PFSK-1 (cell line): Measurements from ENCODE around the gene CCDC88C.

Experiments used
- FOXP2 ChIP-seq: optimal IDR thresholded peaks from 2 replicates; pipeline ENCODE3; 2011; ENCODE audit warnings: borderline replicate concordance, control low read depth, inconsistent platforms; ENCODE audit not compliant: insufficient read depth; ENCODE audit errors: extremely low read length, extremely low read depth
- POLR2AphosphoS5 ChIP-seq: IDR thresholded peaks from 2 replicates; pipeline ENCODE4 v1.6.1; 2012; ENCODE audit warnings: low read depth, mild to moderate bottlenecking, control low read depth, low read length, moderate library complexity
- SIN3A ChIP-seq: IDR thresholded peaks from 2 replicates; pipeline ENCODE4 v1.6.1; 2012; ENCODE audit warnings: mild to moderate bottlenecking, low read length, moderate library complexity, borderline replicate concordance; ENCODE audit not compliant: insufficient read depth
- TAF1 ChIP-seq: IDR thresholded peaks from 2 replicates; pipeline ENCODE4 v1.6.1; 2012; ENCODE audit warnings: low read length, control low read depth, borderline replicate concordance; ENCODE audit not compliant: insufficient read depth
- TF ChIP-seq, protein P1 (sequence below), 2 experiments: IDR thresholded peaks; 2 replicates each; pipeline versions ENCODE4 v1.6.1 to v1.8.0; 2011 to 2012; ENCODE audit warnings: low read depth in 2 of 2, low read length in 2 of 2, control low read depth in 1 of 2, inconsistent platforms in 1 of 2, mild to moderate bottlenecking in 1 of 2, moderate library complexity in 1 of 2; ENCODE audit not compliant: insufficient read depth in 1 of 2

DNA sequence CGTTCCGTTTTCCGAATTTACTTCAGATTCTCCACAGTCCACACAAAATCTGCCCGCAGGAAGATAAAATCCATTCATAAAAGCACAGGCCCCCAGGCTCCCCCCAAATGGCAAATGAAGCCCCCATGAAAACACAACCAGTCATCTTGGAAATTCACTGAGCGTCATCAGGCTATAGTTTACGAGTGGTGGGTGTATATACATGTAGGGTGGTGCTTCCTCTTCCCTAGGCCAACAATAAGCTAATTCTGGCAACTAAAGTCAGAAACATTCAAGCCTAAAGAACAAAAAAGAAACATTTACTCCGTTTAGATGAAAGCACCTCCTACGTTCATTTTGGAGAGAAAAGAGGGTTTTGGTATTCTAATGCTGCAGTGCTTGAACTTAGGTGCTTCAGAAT, 179.0 kb downstream of the CCDC88C start:
- TF ChIP-seq, protein P1, sequence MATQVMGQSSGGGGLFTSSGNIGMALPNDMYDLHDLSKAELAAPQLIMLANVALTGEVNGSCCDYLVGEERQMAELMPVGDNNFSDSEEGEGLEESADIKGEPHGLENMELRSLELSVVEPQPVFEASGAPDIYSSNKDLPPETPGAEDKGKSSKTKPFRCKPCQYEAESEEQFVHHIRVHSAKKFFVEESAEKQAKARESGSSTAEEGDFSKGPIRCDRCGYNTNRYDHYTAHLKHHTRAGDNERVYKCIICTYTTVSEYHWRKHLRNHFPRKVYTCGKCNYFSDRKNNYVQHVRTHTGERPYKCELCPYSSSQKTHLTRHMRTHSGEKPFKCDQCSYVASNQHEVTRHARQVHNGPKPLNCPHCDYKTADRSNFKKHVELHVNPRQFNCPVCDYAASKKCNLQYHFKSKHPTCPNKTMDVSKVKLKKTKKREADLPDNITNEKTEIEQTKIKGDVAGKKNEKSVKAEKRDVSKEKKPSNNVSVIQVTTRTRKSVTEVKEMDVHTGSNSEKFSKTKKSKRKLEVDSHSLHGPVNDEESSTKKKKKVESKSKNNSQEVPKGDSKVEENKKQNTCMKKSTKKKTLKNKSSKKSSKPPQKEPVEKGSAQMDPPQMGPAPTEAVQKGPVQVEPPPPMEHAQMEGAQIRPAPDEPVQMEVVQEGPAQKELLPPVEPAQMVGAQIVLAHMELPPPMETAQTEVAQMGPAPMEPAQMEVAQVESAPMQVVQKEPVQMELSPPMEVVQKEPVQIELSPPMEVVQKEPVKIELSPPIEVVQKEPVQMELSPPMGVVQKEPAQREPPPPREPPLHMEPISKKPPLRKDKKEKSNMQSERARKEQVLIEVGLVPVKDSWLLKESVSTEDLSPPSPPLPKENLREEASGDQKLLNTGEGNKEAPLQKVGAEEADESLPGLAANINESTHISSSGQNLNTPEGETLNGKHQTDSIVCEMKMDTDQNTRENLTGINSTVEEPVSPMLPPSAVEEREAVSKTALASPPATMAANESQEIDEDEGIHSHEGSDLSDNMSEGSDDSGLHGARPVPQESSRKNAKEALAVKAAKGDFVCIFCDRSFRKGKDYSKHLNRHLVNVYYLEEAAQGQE (IDR thresholded peaks at IDR 0.05; ENCODE audit: insufficient read depth in 1 of 2, low read depth in 2 of 2, low read length in 2 of 2) = no peak
- TF ChIP-seq TAF1 (no peak), POLR2AphosphoS5 (no peak), SIN3A (no peak), FOXP2 (no peak)
